ENCODE data around the gene KCNG2. TPM values are rescaled to one million over a fixed set of nuclear protein-coding genes. Genes with fewer than 3 reads are reported as not detected.
A peak's percentile ranks its signal among the peaks of the same experiment; 100 is the strongest.

The KCNG2 gene
- total RNA-seq, 4 donors from 2014 or later: 0.27 TPM; not detected in 3

- Histone ChIP-seq H3K9me3 (no peaks in the 10 kb centered on the region), H3K4me1 (peaks cover 0 to 35% (median 15%) of the 10 kb centered on the region in 3 donors), H3K36me3 (peaks cover 0 to 60% of the 10 kb centered on the region in 2 donors), H3K27me3 (no peaks in the 10 kb centered on the region), H3K27ac (no peak overlapping the region), H3K4me3 (no peak overlapping the region)
- ATAC-seq: no peak
- TF ChIP-seq CTCF (IDR thresholded peaks at IDR 0.05): no peak
- no peak for TF ChIP-seq EP300 (IDR thresholded peaks at IDR 0.05)
- TF ChIP-seq POLR2AphosphoS5 (IDR thresholded peaks at IDR 0.05): no peak
- TF ChIP-seq POLR2A (IDR thresholded peaks at IDR 0.05): no peak
- WGBS, 2 donors (ENCODE audit: low coverage in 1 of 2): 83 to 92% methylated on average over 2 to 4 of the region's 16 CpGs
Observed at GRCh38 chr18:79941473-79942119, 143.9 kb downstream of the KCNG2 start.

- Histone ChIP-seq H3K9me3 (no peaks in the 10 kb centered on the region), H3K27me3 (no peaks in the 10 kb centered on the region), H3K27ac (no peak overlapping the region), H3K4me3 (no peak overlapping the region), H3K36me3 (peaks cover 0 to 60% of the 10 kb centered on the region in 2 donors), H3K4me1 (peaks cover 0 to 41% (median 15%) of the 10 kb centered on the region in 3 donors)
- ATAC-seq: no peak
- no peak for TF ChIP-seq EP300 (IDR thresholded peaks at IDR 0.05)
- no peak for TF ChIP-seq CTCF (IDR thresholded peaks at IDR 0.05)
- no peak for TF ChIP-seq POLR2AphosphoS5 (IDR thresholded peaks at IDR 0.05)
- no peak for TF ChIP-seq POLR2A (IDR thresholded peaks at IDR 0.05)
- 87 to 89% methylated on average over 5 to 7 of the region's 7 CpGs for WGBS, 2 donors (ENCODE audit: low coverage in 1 of 2)
Observed at GRCh38 chr18:79942211-79942610, 144.5 kb downstream of the KCNG2 start.

GRCh38 chr18:79942786-79943607, 145.3 kb downstream of the KCNG2 start:
- no peaks in the 10 kb centered on the region for H3K27me3 ChIP-seq
- H3K4me1 ChIP-seq: peaks cover 0 to 49% (median 15%) of the 10 kb centered on the region in 3 donors
- peaks cover 0 to 60% of the 10 kb centered on the region in 2 donors for H3K36me3 ChIP-seq
- no peak overlapping the region for H3K4me3 ChIP-seq
- WGBS, 2 donors (ENCODE audit: low coverage in 1 of 2): 73 to 83% methylated on average over 6 to 13 of the region's 31 CpGs
- no peaks in the 10 kb centered on the region for H3K9me3 ChIP-seq
- ATAC-seq: no peak
- no peak overlapping the region for H3K27ac ChIP-seq
- TF ChIP-seq POLR2AphosphoS5 (IDR thresholded peaks at IDR 0.05) (no peak), CTCF (IDR thresholded peaks at IDR 0.05) (no peak), EP300 (IDR thresholded peaks at IDR 0.05) (no peak), POLR2A (IDR thresholded peaks at IDR 0.05) (no peak)

GRCh38 chr18:79943608-79944125, 145.9 kb downstream of the KCNG2 start:
- H3K4me3 ChIP-seq: no peak overlapping the region
- H3K36me3 ChIP-seq: peaks cover 0 to 66% of the 10 kb centered on the region in 2 donors
- no peak for ATAC-seq

More at GRCh38 chr18:79943608-79944125, 145.9 kb downstream of the KCNG2 start:
- Histone ChIP-seq H3K27ac (peak overlapping the region in 1 of 4 donors; percentile 10), H3K27me3 (no peaks in the 10 kb centered on the region), H3K9me3 (no peaks in the 10 kb centered on the region), H3K4me1 (peaks cover 0 to 56% (median 15%) of the 10 kb centered on the region in 3 donors)
- TF ChIP-seq CTCF (IDR thresholded peaks at IDR 0.05): no peak
- TF ChIP-seq EP300 (IDR thresholded peaks at IDR 0.05): no peak
- no peak for TF ChIP-seq POLR2A (IDR thresholded peaks at IDR 0.05)
- no peak for TF ChIP-seq POLR2AphosphoS5 (IDR thresholded peaks at IDR 0.05)
- WGBS, 2 donors (ENCODE audit: low coverage in 1 of 2): no CpG with 5 or more reads among the region's 20 CpGs

Measured in gastroesophageal sphincter (tissue), 4 donors.